Measurements from ENCODE around the gene PSMD10.

PSMD10 gene

DNA sequence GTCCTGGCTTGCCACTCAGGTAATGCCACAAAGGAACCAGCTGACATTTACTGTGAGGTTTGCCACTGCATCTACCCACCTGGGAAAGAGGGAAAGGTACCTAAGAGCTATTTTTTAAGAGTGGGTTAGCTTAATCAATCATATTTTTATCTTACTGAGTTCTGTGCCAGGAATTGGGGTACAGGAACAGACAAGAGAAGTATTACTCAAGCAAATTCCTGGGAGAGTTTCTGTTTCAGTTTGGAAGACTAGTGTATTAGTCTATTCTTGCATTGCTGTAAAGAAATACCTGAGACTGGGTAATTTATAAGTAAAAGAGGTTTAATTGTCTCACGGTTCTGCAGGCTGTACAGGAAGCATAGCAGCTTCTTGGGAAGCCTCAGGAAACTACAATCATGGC, 23.2 kb downstream of the PSMD10 start:
- no peak overlapping the region for H3K9ac ChIP-seq (ENCODE audit: low read depth, low read length)
- DNase-seq (no peak), ATAC-seq (ENCODE audit: insufficient read depth, low read depth) (no peak)
- TF ChIP-seq EZH2 (IDR thresholded peaks at IDR 0.05; ENCODE audit: borderline replicate concordance, low read depth, low read length, severe bottlenecking), result no peak
- TF ChIP-seq, protein P1, sequence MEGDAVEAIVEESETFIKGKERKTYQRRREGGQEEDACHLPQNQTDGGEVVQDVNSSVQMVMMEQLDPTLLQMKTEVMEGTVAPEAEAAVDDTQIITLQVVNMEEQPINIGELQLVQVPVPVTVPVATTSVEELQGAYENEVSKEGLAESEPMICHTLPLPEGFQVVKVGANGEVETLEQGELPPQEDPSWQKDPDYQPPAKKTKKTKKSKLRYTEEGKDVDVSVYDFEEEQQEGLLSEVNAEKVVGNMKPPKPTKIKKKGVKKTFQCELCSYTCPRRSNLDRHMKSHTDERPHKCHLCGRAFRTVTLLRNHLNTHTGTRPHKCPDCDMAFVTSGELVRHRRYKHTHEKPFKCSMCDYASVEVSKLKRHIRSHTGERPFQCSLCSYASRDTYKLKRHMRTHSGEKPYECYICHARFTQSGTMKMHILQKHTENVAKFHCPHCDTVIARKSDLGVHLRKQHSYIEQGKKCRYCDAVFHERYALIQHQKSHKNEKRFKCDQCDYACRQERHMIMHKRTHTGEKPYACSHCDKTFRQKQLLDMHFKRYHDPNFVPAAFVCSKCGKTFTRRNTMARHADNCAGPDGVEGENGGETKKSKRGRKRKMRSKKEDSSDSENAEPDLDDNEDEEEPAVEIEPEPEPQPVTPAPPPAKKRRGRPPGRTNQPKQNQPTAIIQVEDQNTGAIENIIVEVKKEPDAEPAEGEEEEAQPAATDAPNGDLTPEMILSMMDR (IDR thresholded peaks at IDR 0.05; ENCODE audit: borderline replicate concordance, extremely low read depth, low read length, poor library complexity, severe bottlenecking), result no peak
- H4K20me1 ChIP-seq (ENCODE audit: insufficient read depth, low read length), result no peaks in the 10 kb centered on the region
- no peaks in the 10 kb centered on the region for H3K4me1 ChIP-seq (ENCODE audit: insufficient read depth, low read length)
- H3K27me3 ChIP-seq (ENCODE audit: insufficient read depth, low read length, poor library complexity), result no peaks in the 10 kb centered on the region
- H3K27ac ChIP-seq (ENCODE audit: low read length), result no peak overlapping the region
- H3K4me3 ChIP-seq (ENCODE audit: low read depth in 1 of 2, low read length in 2 of 2), result no peak overlapping the region
- no peak overlapping the region for H3K4me2 ChIP-seq (ENCODE audit: insufficient read depth, low read length)
- no peaks in the 10 kb centered on the region for H3K9me3 ChIP-seq (ENCODE audit: insufficient read depth, low read length, severe bottlenecking)
- H3K36me3 ChIP-seq (ENCODE audit: insufficient read depth, low read length), result no peaks in the 10 kb centered on the region
- no peaks in the 10 kb centered on the region for H3K79me2 ChIP-seq (ENCODE audit: insufficient read depth, low read length)
- no peak overlapping the region for H2AFZ ChIP-seq (ENCODE audit: low read depth, low read length)

GRCh38 chrX:108064613-108065012, 26.7 kb downstream of the PSMD10 start:
- H3K27ac ChIP-seq (ENCODE audit: low read length), result no peak overlapping the region
- H4K20me1 ChIP-seq (ENCODE audit: insufficient read depth, low read length), result no peaks in the 10 kb centered on the region
- H3K9ac ChIP-seq (ENCODE audit: low read depth, low read length), result no peak overlapping the region
- DNase-seq (no peak), ATAC-seq (ENCODE audit: insufficient read depth, low read depth) (no peak)
- H3K36me3 ChIP-seq (ENCODE audit: insufficient read depth, low read length), result no peaks in the 10 kb centered on the region
- no peaks in the 10 kb centered on the region for H3K27me3 ChIP-seq (ENCODE audit: insufficient read depth, low read length, poor library complexity)
- no peaks in the 10 kb centered on the region for H3K9me3 ChIP-seq (ENCODE audit: insufficient read depth, low read length, severe bottlenecking)
- no peak overlapping the region for H3K4me2 ChIP-seq (ENCODE audit: insufficient read depth, low read length)
- H2AFZ ChIP-seq (ENCODE audit: low read depth, low read length), result no peak overlapping the region
- no peak overlapping the region for H3K4me3 ChIP-seq (ENCODE audit: low read depth in 1 of 2, low read length in 2 of 2)
- TF ChIP-seq, protein P1 (IDR thresholded peaks at IDR 0.05; ENCODE audit: borderline replicate concordance, extremely low read depth, low read length, poor library complexity, severe bottlenecking), result no peak
- TF ChIP-seq EZH2 (IDR thresholded peaks at IDR 0.05; ENCODE audit: borderline replicate concordance, low read depth, low read length, severe bottlenecking), result no peak
- H3K79me2 ChIP-seq (ENCODE audit: insufficient read depth, low read length), result no peaks in the 10 kb centered on the region
- no peaks in the 10 kb centered on the region for H3K4me1 ChIP-seq (ENCODE audit: insufficient read depth, low read length)

DNA sequence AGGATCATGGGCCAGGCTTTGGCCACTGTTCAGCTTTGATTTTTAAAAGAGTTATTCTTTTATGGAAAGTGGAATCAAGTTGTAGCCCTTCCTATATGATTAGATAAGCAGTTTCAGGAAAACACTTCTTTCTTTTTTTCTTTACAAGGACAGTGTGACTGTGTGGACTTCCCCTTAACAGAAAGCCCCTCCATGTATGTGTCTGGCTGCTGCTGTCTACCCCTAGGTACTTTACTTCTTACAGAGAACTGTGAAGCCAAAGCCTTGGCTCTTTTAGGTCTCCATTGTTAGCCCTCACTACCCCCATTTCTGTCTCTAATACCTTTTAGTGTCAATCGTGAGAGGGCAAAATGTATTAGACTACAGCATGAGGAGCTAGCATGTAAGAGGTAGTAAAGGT, 27.3 kb downstream of the PSMD10 start:
- TF ChIP-seq EZH2 (IDR thresholded peaks at IDR 0.05; ENCODE audit: borderline replicate concordance, low read depth, low read length, severe bottlenecking), result no peak
- TF ChIP-seq, protein P1 (IDR thresholded peaks at IDR 0.05; ENCODE audit: borderline replicate concordance, extremely low read depth, low read length, poor library complexity, severe bottlenecking), result no peak
- DNase-seq, result no peak

GRCh38 chrX:108059801-108060200, 31.5 kb downstream of the PSMD10 start:
- Histone ChIP-seq H3K4me2 (ENCODE audit: insufficient read depth, low read length) (no peak overlapping the region), H3K79me2 (ENCODE audit: insufficient read depth, low read length) (no peaks in the 10 kb centered on the region), H2AFZ (ENCODE audit: low read depth, low read length) (no peak overlapping the region), H4K20me1 (ENCODE audit: insufficient read depth, low read length) (no peaks in the 10 kb centered on the region), H3K27me3 (ENCODE audit: insufficient read depth, low read length, poor library complexity) (no peaks in the 10 kb centered on the region), H3K4me1 (ENCODE audit: insufficient read depth, low read length) (no peaks in the 10 kb centered on the region), H3K9me3 (ENCODE audit: insufficient read depth, low read length, severe bottlenecking) (no peaks in the 10 kb centered on the region), H3K36me3 (ENCODE audit: insufficient read depth, low read length) (no peaks in the 10 kb centered on the region), H3K27ac (ENCODE audit: low read length) (no peak overlapping the region), H3K4me3 (ENCODE audit: low read depth in 1 of 2, low read length in 2 of 2) (no peak overlapping the region), H3K9ac (ENCODE audit: low read depth, low read length) (no peak overlapping the region)
- TF ChIP-seq EZH2 (IDR thresholded peaks at IDR 0.05; ENCODE audit: borderline replicate concordance, low read depth, low read length, severe bottlenecking), result no peak
- TF ChIP-seq, protein P1 (IDR thresholded peaks at IDR 0.05; ENCODE audit: borderline replicate concordance, extremely low read depth, low read length, poor library complexity, severe bottlenecking), result no peak
- ATAC-seq (ENCODE audit: insufficient read depth, low read depth), result no peak
- DNase-seq, result no peak

More for the DNA sequence above, 27.3 kb downstream of the PSMD10 start:
- H3K36me3 ChIP-seq (ENCODE audit: insufficient read depth, low read length), result no peaks in the 10 kb centered on the region
- no peaks in the 10 kb centered on the region for H3K27me3 ChIP-seq (ENCODE audit: insufficient read depth, low read length, poor library complexity)
- no peaks in the 10 kb centered on the region for H3K4me1 ChIP-seq (ENCODE audit: insufficient read depth, low read length)
- H3K4me2 ChIP-seq (ENCODE audit: insufficient read depth, low read length), result no peak overlapping the region
- no peak for ATAC-seq (ENCODE audit: insufficient read depth, low read depth)
- H3K9me3 ChIP-seq (ENCODE audit: insufficient read depth, low read length, severe bottlenecking), result no peaks in the 10 kb centered on the region
- H3K4me3 ChIP-seq (ENCODE audit: low read depth in 1 of 2, low read length in 2 of 2), result no peak overlapping the region
- H2AFZ ChIP-seq (ENCODE audit: low read depth, low read length), result no peak overlapping the region
- no peaks in the 10 kb centered on the region for H4K20me1 ChIP-seq (ENCODE audit: insufficient read depth, low read length)
- H3K79me2 ChIP-seq (ENCODE audit: insufficient read depth, low read length), result no peaks in the 10 kb centered on the region
- H3K27ac ChIP-seq (ENCODE audit: low read length), result no peak overlapping the region
- H3K9ac ChIP-seq (ENCODE audit: low read depth, low read length), result no peak overlapping the region
